Measurements from ENCODE around the gene HIGD2B. TPM values are rescaled to one million over a fixed set of nuclear protein-coding genes. Genes with fewer than 3 reads are reported as not detected.

The HIGD2B gene
- total and polyA plus RNA-seq, 2 of the 13 experiments (the other 11 are each of a cell fraction or from before 2014, with no cell fraction given): not detected

DNA sequence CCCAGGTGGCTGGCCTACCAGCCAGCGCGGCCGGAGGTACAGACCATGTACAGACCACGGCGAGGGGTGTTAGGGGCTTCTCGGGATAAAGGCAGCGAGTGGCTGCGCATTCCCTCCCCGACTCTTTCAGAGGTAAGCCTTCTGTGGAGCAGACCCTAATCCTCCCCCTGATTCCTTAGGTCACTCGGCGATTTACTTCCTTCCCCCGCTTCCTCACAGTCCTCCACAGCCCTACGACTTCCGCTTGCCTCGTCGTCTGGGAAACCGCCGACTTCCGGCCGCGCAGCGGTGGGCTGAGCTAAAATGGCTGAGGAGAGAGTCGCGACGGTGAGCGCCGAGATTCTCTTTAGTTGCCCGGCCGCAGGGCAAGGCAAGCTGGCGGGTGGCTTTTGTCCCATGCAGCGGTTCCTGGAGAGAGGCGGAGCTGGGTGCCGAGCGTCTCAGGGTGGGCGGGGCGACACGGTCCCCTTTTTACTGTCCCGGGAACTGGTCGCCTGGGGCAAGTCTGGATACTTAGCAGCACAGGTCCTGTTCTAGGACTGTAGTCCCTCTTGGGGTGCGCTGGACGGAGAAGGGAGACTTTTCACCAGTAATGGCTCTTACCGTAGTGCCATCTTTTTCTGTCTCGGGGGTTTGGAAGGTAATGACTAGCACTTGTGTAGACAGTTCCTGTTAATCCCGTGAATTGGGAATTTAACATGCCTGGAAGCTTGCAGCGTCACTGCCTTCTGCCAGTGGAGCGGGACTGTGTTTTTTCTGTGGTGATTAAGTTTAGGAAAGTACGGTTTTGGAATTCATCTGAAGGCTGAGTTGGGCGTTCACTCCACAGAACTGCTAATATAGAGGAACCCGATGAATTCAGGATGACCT lies at the start of gene HIGD2B, which contains the start of gene BBS4 (continued):
- TF ChIP-seq, protein P1, sequence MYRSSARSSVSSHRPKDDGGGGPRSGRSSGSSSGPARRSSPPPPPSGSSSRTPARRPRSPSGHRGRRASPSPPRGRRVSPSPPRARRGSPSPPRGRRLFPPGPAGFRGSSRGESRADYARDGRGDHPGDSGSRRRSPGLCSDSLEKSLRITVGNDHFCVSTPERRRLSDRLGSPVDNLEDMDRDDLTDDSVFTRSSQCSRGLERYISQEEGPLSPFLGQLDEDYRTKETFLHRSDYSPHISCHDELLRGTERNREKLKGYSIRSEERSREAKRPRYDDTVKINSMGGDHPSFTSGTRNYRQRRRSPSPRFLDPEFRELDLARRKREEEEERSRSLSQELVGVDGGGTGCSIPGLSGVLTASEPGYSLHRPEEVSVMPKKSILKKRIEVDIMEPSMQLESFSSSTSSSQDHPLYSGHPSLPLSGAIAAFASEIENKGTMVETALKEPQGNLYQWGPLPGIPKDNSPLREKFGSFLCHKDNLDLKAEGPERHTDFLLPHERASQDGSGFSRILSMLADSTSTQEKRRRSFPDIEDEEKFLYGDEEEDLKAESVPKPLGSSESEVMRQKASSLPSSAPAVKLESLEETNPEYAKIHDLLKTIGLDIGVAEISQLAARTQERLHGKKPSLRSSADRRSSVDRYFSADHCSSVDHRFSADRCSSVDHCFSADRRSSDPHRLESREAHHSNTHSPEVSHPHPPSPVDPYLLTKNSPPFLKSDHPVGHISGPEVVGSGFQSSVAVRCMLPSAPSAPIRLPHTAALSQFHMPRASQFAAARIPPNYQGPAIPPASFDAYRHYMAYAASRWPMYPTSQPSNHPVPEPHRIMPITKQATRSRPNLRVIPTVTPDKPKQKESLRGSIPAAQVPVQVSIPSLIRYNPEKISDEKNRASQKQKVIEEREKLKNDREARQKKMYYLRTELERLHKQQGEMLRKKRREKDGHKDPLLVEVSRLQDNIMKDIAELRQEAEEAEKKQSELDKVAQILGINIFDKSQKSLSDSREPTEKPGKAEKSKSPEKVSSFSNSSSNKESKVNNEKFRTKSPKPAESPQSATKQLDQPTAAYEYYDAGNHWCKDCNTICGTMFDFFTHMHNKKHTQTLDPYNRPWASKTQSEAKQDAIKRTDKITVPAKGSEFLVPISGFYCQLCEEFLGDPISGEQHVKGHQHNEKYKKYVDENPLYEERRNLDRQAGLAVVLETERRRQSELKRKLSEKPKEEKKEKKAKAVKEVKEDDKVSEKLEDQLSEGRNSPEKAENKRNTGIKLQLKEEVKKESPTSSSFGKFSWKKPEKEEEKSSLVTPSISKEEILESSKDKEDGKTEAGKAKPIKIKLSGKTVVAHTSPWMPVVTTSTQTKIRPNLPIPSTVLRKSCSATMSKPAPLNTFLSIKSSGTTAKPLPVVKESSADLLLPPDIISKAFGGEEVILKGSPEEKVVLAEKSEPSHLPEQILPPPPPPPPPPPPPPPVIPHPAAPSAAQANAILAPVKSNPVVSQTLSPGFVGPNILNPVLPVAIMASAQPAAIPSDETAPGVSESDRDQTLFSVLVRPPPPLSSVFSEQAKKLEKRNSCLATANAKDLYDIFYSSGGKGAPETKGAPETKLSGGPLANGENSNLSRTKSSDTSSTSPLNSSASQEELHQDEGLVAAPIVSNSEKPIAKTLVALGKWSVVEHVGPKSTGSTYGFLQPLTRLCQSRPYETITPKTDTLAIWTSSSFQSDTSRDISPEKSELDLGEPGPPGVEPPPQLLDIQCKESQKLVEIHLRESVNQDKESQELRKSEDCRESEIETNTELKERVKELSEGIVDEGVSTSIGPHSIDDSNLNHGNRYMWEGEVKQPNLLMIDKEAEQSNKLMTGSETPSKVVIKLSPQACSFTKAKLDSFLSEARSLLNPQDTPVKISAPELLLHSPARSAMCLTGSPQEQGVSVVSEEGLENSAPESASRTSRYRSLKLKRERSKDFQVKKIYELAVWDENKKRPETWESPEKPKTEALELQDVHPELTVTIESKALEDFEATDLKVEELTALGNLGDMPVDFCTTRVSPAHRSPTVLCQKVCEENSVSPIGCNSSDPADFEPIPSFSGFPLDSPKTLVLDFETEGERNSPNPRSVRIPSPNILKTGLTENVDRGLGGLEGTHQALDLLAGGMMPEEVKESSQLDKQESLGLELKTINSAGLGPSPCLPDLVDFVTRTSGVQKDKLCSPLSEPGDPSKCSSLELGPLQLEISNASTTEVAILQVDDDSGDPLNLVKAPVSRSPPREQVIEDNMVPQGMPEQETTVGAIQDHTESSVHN (CRISPR knock-in tag; IDR thresholded peaks at IDR 0.05): no peak; the same call in 1 of the 2 replicates
- peak; percentile 18; the same call in 1 of the 2 replicates for TF ChIP-seq KDM4B (CRISPR knock-in tag; IDR thresholded peaks at IDR 0.05)
- peak; percentile 86; the same call in 1 of the 2 replicates for TF ChIP-seq ZNF350 (CRISPR knock-in tag; IDR thresholded peaks at IDR 0.05; ENCODE audit: borderline replicate concordance, low read depth)
- TF ChIP-seq ZNF790 (CRISPR knock-in tag; IDR thresholded peaks at IDR 0.05; ENCODE audit: borderline replicate concordance): no peak
- peak; percentile 80 for TF ChIP-seq U2AF1 (optimal IDR thresholded peaks at IDR 0.05; ENCODE audit: low read depth, low read length)
- TF ChIP-seq POLR2A (IDR thresholded peaks at IDR 0.05; ENCODE audit: insufficient read depth in 1 of 2, low read depth in 2 of 2, low read length in 2 of 2): peak; percentile 83 to 92
- TF ChIP-seq ZNF101 (CRISPR knock-in tag; IDR thresholded peaks at IDR 0.05; ENCODE audit: borderline replicate concordance, low read depth): no peak
- peak; percentile 64 for TF ChIP-seq POGZ (CRISPR knock-in tag; IDR thresholded peaks at IDR 0.05)
- TF ChIP-seq ERF (CRISPR knock-in tag; IDR thresholded peaks at IDR 0.05): peak; percentile 79
- peak; percentile 44; the same call in 1 of the 2 replicates for TF ChIP-seq DNMT3B (CRISPR knock-in tag; conservative IDR thresholded peaks at IDR 0.05)
- no peak for TF ChIP-seq ARID2 (CRISPR knock-in tag; IDR thresholded peaks at IDR 0.05; ENCODE audit: borderline replicate concordance)
- no peak for TF ChIP-seq SOX6 (IDR thresholded peaks at IDR 0.05)
- TF ChIP-seq SOX6 (CRISPR knock-in tag; IDR thresholded peaks at IDR 0.05): peak; percentile 30
- peak in 1 of 2 experiments; percentile 41; a peak in 1 of 4 replicates for TF ChIP-seq KLF16 (CRISPR knock-in tag; IDR thresholded peaks at IDR 0.05)
- TF ChIP-seq HNF4G (IDR thresholded peaks at IDR 0.05; ENCODE audit: borderline replicate concordance, low read depth, low read length): no peak
- no peak for TF ChIP-seq HNF4G (CRISPR knock-in tag; IDR thresholded peaks at IDR 0.05; ENCODE audit: borderline replicate concordance, low read depth)
- 0 out of 2 replicates have a peak, but pooled peaks have one; percentile 52 for TF ChIP-seq ZNF547 (CRISPR knock-in tag; IDR thresholded peaks at IDR 0.05)
- TF ChIP-seq ZFP62 (CRISPR knock-in tag; IDR thresholded peaks at IDR 0.05): no peak
- TF ChIP-seq NFIC (IDR thresholded peaks at IDR 0.05; ENCODE audit: low read length): no peak
- no peak for TF ChIP-seq NCOA1 (CRISPR knock-in tag; IDR thresholded peaks at IDR 0.05)
- TF ChIP-seq NR2C2 (CRISPR knock-in tag; IDR thresholded peaks at IDR 0.05; ENCODE audit: borderline replicate concordance): peak; percentile 88
- 0 out of 2 replicates have a peak, but pooled peaks have one; percentile 70 for TF ChIP-seq PCBP1 (IDR thresholded peaks at IDR 0.05; ENCODE audit: borderline replicate concordance, low read depth, low read length)
- TF ChIP-seq ZNF878 (CRISPR knock-in tag; IDR thresholded peaks at IDR 0.05): no peak
